Activated T-cell treated with anti-CD3 and anti-CD28 coated beads for 4 hours (primary cell): ENCODE data around the gene AAMP.

Source experiments
- DNase-seq: peaks from one replicate; pipeline ENCODE4 v3.0.0-alpha.2; 2020

AAMP gene

GRCh38 chr2:218257390-218257981, 12.5 kb downstream of the AAMP start:
- peak; percentile 66 for DNase-seq

- no peak for DNase-seq
These were observed 13.2 kb downstream of the AAMP start for GRCh38 chr2:218256612-218257350.

- no peak for DNase-seq
These were observed 14.5 kb downstream of the AAMP start for GRCh38 chr2:218255446-218255845.

GRCh38 chr2:218253232-218253625, 16.7 kb downstream of the AAMP start:
- no peak for DNase-seq

DNA sequence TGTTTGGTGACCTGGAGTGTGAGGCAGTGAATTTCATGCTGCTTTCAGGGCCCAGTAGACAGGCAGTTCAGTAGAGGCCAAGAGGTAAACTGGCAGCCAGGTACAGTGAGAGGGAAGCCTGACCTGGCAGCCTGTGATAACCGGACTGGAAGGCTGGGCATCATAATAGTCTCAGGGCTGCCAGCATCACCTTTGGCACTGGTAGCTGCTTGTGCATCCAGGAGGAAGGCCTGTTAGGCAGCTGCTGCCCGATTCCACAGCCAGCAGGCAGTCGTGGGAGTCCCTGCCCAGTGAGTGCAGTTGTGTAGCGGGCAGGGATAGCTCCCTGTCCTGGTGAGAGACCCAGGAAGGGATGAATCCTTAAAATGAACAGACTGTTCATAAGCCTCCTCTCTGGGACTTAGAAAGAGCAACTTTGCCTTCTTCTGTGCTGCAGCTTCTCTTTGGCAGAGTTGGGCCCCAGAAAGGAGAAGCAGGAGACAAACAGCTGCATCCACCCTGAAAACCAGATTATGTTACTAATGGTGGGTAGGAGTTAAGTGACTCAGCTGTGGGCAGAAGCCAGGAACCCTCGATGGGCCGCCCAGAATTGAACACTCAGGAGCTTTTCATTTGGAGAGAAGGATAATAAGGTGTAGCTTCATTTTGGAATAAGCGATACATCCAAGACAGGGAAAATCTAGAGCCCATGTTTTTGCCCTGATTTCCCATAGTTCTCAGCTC, 17.3 kb downstream of the AAMP start:
- no peak for DNase-seq

GRCh38 chr2:218249691-218250090, 20.2 kb downstream of the AAMP start:
- no peak for DNase-seq

DNA sequence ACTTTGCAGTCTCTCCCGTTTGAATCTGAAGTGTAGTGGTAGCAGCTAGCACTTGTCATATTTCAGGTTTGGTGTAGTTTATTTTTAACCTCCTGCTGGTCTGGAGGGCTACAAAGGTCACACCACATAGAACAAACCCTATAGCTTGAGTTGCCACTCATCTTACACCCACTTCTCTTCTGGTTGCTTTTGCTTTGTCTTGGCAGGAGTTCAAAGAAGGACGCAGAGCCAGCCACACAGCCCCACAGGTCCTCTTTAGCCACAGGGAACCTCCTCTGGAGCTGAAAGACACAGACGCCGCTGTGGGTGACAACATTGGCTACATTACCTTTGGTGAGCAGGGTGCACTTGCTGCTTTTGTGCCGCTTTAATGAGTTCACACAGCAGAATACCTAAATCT, 24.7 kb downstream of the AAMP start:
- no peak for DNase-seq

DNA sequence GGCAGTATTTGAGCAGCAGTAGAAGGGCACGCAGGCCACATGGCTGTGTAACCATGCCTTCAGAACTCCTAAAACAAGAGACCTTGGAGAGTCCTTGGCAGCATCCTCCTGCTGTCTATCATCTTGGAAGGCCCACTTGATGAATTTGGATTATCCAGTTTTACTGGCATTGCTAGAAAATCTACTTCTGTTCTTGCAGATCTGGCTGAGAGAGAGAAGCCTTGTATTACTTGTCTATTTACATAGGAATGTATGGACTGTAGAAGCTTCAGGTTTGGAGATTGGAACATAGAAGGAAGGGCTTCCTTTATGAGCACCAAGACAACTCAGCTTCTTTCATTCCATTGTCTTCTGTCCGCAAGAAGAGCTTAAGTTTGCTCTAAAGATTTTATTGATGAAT, 25.3 kb downstream of the AAMP start:
- DNase-seq = no peak

DNA sequence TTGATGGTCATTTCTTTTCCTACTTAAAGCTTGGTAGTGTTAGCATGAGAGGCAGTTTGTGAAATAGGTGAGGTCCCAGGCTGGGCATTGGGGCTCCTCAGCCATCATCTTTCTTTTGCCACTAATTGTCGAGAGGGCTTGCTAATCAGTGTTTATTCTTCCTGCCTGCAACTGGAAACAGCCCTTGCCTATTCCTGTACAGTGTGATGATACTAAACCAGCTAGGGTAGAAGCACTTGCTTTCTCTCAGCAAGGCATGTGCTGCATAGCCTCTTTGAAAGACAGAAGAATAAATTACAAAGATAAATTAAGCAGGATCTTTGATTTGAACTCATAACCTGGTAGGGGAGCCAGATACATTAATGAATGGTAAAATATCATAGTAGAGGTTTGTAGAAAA, 25.7 kb downstream of the AAMP start:
- DNase-seq = no peak

DNA sequence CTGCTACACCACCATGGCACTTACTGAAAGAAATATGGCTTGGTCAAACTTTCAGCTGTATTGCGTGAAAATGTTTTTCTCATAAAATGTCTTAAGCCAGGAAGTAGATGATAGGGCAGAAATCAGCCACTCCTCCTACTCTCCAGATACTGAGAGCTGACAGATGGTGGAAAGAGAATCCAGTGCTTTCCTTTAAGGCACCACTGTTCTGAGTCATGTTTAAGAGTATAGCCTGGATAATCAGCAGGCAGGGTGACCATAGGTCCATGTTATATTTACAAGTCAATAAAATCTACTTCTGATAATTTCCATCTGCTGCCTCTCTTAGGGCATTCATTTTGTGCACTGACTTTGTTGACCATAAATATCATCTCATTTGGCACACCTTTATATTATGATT, 31.1 kb downstream of the AAMP start:
- DNase-seq = no peak

GRCh38 chr2:218236829-218237228, 33.1 kb downstream of the AAMP start:
- DNase-seq = no peak

GRCh38 chr2:218235017-218235416, 34.9 kb downstream of the AAMP start:
- DNase-seq = no peak

- DNase-seq = no peak
These were observed 35.4 kb downstream of the AAMP start for GRCh38 chr2:218234521-218234920.

DNA sequence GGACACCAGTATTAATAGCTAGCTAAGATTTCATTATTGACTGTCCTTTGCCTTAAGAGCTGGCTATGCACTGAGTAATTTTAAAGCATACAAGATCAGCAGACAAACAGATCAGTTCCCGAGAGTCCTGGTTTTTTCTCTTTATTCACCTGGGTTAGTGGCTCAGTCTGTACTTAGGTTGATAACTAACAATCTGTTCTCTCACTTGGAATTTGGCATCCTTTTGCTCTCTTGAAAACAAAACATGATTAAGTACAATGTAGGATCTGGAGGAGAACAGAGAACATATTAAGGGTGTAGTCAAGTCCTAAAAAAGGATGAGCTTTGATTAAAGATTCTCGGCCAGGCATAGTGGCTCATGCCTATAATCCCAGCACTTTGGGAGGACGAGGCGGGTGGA, 36.4 kb downstream of the AAMP start:
- DNase-seq = no peak

GRCh38 chr2:218230882-218231281, 39.1 kb downstream of the AAMP start:
- no peak for DNase-seq

DNA sequence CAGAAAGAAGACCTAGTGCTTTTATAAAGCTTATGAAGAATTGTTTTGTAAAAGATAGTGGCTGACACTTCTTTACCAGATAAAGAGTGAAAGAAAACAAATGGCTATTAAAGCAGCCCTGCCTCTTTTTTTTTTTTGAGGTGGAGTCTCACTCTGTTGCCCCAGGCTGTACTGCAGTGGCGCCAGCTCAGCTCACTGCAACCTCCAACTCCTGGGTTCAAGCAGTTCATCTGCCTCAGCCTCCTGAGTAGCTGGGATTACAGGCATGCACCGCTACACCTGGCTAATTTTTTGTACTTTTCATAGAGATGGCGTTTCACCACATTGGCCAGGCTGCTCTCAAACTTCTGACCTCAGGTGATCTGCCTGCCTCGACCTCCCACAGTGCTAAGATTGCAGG, 40.1 kb downstream of the AAMP start:
- DNase-seq = no peak

DNA sequence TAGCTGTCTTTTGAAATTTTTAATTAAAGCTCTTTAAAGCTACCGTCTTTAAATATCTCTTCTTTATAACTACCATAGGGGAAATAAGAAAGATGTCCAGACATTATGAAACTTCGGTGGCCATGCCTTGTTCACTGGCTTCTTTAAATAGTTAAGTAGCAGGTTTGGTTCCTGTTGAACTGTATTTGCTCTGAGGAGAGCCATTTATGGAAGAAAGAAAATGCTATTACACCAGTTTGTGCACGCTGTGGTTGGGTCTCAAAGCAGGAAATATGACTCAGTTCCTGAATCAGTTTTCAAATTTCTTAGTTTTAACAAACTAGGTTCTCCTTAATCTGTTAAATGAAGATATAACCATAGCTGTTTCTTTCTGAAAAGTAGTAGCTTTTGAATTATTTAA, 40.7 kb downstream of the AAMP start:
- DNase-seq = no peak

GRCh38 chr2:218228366-218229090, 41.4 kb downstream of the AAMP start:
- no peak for DNase-seq

- no peak for DNase-seq
These were observed 43.0 kb downstream of the AAMP start for GRCh38 chr2:218226903-218227302.

GRCh38 chr2:218224186-218224585, 45.8 kb downstream of the AAMP start:
- DNase-seq = no peak

DNA sequence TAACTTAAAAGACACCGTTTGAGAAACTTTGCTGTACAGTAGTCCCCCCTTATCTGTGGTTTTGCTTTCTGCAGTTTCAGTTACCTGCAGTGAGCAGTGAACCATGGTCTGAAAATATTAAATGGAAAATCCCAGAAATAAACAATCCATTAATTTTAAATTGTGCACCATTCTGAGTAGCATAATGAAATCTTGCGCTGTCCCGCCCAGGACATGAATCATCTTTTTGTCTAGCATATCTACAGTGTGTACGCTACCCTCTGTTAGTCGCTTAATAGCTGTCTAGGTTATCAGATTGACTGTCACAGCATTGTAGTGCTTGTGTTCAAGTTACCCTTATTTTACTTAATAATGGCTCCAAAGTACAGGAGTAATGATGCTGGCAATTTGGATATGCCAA, 46.9 kb downstream of the AAMP start:
- no peak for DNase-seq

DNA sequence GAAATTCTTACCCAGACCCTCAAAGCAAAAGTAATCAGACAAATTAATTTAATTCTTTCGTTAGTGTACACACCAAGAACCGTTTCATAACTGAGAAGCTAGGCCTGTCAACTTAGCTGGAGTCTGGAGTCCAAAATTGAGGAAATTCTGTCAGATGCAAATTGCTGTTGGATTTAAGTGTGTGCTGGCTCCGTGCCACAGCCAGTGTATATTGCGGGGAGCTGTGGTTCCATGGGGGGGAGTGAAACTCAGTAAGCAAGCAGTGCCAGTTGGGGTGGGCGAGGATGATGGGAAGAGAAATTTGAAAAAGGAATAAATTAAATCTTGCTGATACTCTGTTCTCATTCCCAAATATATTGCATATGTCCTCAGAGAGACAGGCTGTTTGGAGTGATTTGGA, 48.9 kb downstream of the AAMP start:
- DNase-seq = no peak

GRCh38 chr2:218219934-218220333, 50.0 kb downstream of the AAMP start:
- DNase-seq = no peak
